Gastrocnemius medialis (tissue), 4 donors: ENCODE data around the gene HK1.

ENCODE experiments used
- POLR2A ChIP-seq, 2 donors: fragments of 450-650 bp; IDR thresholded peaks; one replicate each; pipeline ENCODE4 v1.6.1; 2017; ENCODE audit warnings: antibody characterized with exemption in 2 of 2, mild to moderate bottlenecking in 2 of 2, moderate library complexity in 2 of 2
- TF ChIP-seq, protein P1 (sequence below), 5 experiments: fragments of 450-650 bp in 3 of 5; fragments of 200-600 bp in 2 of 5; sonication (generic) in 2 of 5; IDR thresholded peaks in 4 of 5; conservative IDR thresholded peaks in 1 of 5; 1 replicate in 4 of 5; 2 replicates in 1 of 5; pipeline ENCODE4 v1.5.1; 2016 to 2019; ENCODE audit warnings: antibody characterized with exemption in 5 of 5, mild to moderate bottlenecking in 3 of 5, moderate library complexity in 3 of 5

DNA sequence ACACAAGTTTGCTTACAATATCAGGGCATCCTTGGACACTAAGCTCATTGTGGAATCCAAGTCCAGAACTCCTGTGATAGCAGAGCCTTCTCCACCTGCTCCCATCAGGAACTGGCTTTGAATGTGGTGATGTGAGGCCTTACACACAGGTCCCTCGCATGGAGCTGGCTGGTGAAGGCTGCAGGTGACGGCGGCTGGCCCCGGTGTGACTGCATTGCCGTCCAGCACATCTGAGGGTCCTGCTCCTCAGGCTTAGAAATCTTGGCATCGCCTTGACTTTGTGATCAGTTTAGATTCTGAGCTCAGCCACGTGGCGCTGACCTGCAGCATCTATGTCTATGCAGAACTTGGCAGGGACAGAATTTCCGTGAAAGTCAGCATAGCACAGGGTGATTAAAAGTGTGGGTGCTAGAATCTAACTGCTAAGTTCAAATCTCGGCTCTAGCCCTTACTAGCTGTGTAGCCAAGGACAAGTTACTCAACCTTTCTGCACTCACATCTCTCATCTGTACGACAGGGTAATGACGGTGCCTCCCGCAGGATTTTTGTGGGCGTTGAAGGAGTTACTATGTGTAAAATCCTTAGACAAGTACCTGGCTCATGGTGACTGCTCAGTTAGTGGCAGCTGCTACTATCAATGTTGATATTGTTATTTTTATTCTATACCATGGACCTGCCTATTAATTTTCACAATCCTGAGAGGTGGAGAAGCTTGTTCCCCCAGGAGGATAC, 31.5 kb upstream of the HK1 start:
- TF ChIP-seq, protein P1, sequence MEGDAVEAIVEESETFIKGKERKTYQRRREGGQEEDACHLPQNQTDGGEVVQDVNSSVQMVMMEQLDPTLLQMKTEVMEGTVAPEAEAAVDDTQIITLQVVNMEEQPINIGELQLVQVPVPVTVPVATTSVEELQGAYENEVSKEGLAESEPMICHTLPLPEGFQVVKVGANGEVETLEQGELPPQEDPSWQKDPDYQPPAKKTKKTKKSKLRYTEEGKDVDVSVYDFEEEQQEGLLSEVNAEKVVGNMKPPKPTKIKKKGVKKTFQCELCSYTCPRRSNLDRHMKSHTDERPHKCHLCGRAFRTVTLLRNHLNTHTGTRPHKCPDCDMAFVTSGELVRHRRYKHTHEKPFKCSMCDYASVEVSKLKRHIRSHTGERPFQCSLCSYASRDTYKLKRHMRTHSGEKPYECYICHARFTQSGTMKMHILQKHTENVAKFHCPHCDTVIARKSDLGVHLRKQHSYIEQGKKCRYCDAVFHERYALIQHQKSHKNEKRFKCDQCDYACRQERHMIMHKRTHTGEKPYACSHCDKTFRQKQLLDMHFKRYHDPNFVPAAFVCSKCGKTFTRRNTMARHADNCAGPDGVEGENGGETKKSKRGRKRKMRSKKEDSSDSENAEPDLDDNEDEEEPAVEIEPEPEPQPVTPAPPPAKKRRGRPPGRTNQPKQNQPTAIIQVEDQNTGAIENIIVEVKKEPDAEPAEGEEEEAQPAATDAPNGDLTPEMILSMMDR (IDR thresholded peaks at IDR 0.05 in 4 of 5, conservative IDR thresholded peaks at IDR 0.05 in 1 of 5) = no peak
- TF ChIP-seq POLR2A (IDR thresholded peaks at IDR 0.05) = no peak
